Trophoblast cell (in vitro differentiated cells and primary cell): ENCODE results near the gene OR2H1.

Experiments
- DNase-seq, 2 donors: peaks; one replicate each; pipeline ENCODE4 v3.0.0-alpha.2; 2016
- H2AFZ ChIP-seq: 2 replicates; pipeline ENCODE4 v1.6.1; 2013; ENCODE audit warnings: low read length, moderate library complexity, mild to moderate bottlenecking; ENCODE audit not compliant: insufficient read depth, poor library complexity
- H2AK5ac ChIP-seq: 2 replicates; pipeline ENCODE4 v1.6.1; 2013; ENCODE audit warnings: mild to moderate bottlenecking, low read length
- H2BK120ac ChIP-seq: 2 replicates; pipeline ENCODE4 v1.6.1; 2013; ENCODE audit warnings: low read length, mild to moderate bottlenecking, moderate library complexity; ENCODE audit not compliant: insufficient read depth, poor library complexity
- H2BK12ac ChIP-seq: 2 replicates; pipeline ENCODE4 v1.6.1; 2013; ENCODE audit warnings: mild to moderate bottlenecking, low read length, moderate library complexity
- H2BK5ac ChIP-seq: 2 replicates; pipeline ENCODE4 v1.6.1; 2013; ENCODE audit warnings: low read length, low read depth, moderate library complexity, mild to moderate bottlenecking; ENCODE audit not compliant: poor library complexity
- H3K14ac ChIP-seq: 2 replicates; pipeline ENCODE4 v1.6.1; 2013; ENCODE audit warnings: mild to moderate bottlenecking, low read length
- H3K18ac ChIP-seq: 2 replicates; pipeline ENCODE4 v1.6.1; 2013; ENCODE audit warnings: mild to moderate bottlenecking, low read length
- H3K23ac ChIP-seq: 2 replicates; pipeline ENCODE4 v1.6.1; 2013; ENCODE audit warnings: low read length
- H3K27ac ChIP-seq: 2 replicates; pipeline ENCODE4 v1.5.1; 2013; ENCODE audit warnings: low read depth, mild to moderate bottlenecking, inconsistent platforms, low read length, moderate library complexity
- H3K27me3 ChIP-seq: 2 replicates; pipeline ENCODE4 v1.6.1; 2013; ENCODE audit warnings: inconsistent platforms, mild to moderate bottlenecking, low read length, moderate library complexity; ENCODE audit not compliant: insufficient read depth
- H3K36me3 ChIP-seq, 2 experiments: 1 replicate in 1 of 2; 2 replicates in 1 of 2; pipeline ENCODE4 v1.6.1; 2013; ENCODE audit warnings: low read length in 2 of 2, mild to moderate bottlenecking in 2 of 2, moderate library complexity in 1 of 2; ENCODE audit not compliant: insufficient read depth in 2 of 2, control insufficient read depth in 1 of 2
- H3K4ac ChIP-seq: 2 replicates; pipeline ENCODE4 v1.6.1; 2013; ENCODE audit warnings: low read depth, mild to moderate bottlenecking, low read length, moderate library complexity
- H3K4me1 ChIP-seq, 2 experiments: 1 replicate in 1 of 2; 2 replicates in 1 of 2; pipeline ENCODE4 v1.6.1; 2013; ENCODE audit warnings: low read length in 2 of 2, mild to moderate bottlenecking in 2 of 2, moderate library complexity in 1 of 2; ENCODE audit not compliant: insufficient read depth in 2 of 2, control insufficient read depth in 1 of 2
- H3K4me2 ChIP-seq: 2 replicates; pipeline ENCODE4 v1.6.1; 2013; ENCODE audit warnings: inconsistent platforms, mild to moderate bottlenecking, low read length, moderate library complexity
- H3K4me3 ChIP-seq: 2 replicates; pipeline ENCODE4 v1.5.1; 2013; ENCODE audit warnings: mild to moderate bottlenecking, low read depth, low read length, inconsistent platforms
- H3K79me1 ChIP-seq: one replicate; pipeline ENCODE4 v1.6.1; 2013; ENCODE audit warnings: low read length
- H3K79me2 ChIP-seq: 2 replicates; pipeline ENCODE4 v1.6.1; 2013; ENCODE audit warnings: low read length, mild to moderate bottlenecking; ENCODE audit not compliant: control insufficient read depth, insufficient read depth, poor library complexity
- H3K9ac ChIP-seq: 2 replicates; pipeline ENCODE4 v1.6.1; 2013; ENCODE audit warnings: mild to moderate bottlenecking, low read length
- H3K9me3 ChIP-seq: 2 replicates; pipeline ENCODE4 v1.6.1; 2013; ENCODE audit warnings: low read depth, mild to moderate bottlenecking, control low read depth, inconsistent platforms, low read length; ENCODE audit not compliant: insufficient read depth
- H4K12ac ChIP-seq: 2 replicates; pipeline ENCODE4 v1.6.1; 2013; ENCODE audit warnings: low read depth, mild to moderate bottlenecking, low read length, moderate library complexity
- H4K8ac ChIP-seq: 2 replicates; pipeline ENCODE4 v1.6.1; 2013; ENCODE audit warnings: low read depth, mild to moderate bottlenecking, low read length, moderate library complexity
- H4K91ac ChIP-seq: one replicate; pipeline ENCODE4 v1.6.1; 2013; ENCODE audit warnings: low read depth, mild to moderate bottlenecking, low read length, moderate library complexity
- WGBS: extraction: QIAGEN DNeasy Blood & Tissue Kit; methylation state at CpG from one replicate; pipeline ENCODE4 v1.1.7; 2013; ENCODE audit warnings: missing lambda C conversion rate; ENCODE audit not compliant: insufficient read length, insufficient coverage; ENCODE audit errors: extremely low coverage; 5-methylcytosine and 5-hydroxymethylcytosine counted together

The OR2H1 gene

DNA sequence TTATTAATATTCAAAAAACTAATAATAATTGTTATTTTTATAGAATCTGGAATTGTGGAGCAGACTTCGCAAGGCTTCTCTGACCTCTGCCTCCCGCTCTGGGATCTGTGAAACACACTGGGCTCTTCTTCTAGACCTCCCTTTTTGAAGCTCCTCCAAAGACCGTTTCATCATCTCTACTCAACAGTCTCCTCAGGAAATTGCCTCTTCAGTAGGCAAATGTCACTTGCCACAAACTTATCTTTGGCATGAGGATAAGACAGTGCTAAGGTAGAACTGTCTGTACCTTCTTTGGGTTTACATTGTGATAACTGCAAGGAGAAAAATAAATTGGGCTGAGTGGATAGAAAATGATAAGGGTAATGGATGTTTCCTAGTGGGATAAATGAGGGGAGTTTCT, 33.1 kb downstream of the OR2H1 start:
- Histone ChIP-seq H3K27ac (no peak overlapping the region), H2AFZ (no peak overlapping the region), H3K4me1 (no peaks in the 10 kb centered on the region), H4K8ac (no peak overlapping the region), H3K23ac (no peak overlapping the region), H3K9ac (no peak overlapping the region), H3K14ac (no peak overlapping the region), H2AK5ac (no peak overlapping the region), H4K12ac (no peak overlapping the region), H3K27me3 (no peaks in the 10 kb centered on the region), H3K4me2 (no peak overlapping the region), H3K79me1 (no peaks in the 10 kb centered on the region), H2BK12ac (no peak overlapping the region), H3K36me3 (no peaks in the 10 kb centered on the region), H3K9me3 (peaks cover 2% of the 10 kb centered on the region), H3K4ac (no peak overlapping the region), H2BK120ac (no peak overlapping the region), H3K4me3 (no peak overlapping the region), H3K18ac (no peak overlapping the region), H3K79me2 (no peaks in the 10 kb centered on the region), H2BK5ac (no peak overlapping the region), H4K91ac (no peak overlapping the region)
- no peak for DNase-seq
- WGBS, result no CpG with 5 or more reads among the region's 3 CpGs

DNA sequence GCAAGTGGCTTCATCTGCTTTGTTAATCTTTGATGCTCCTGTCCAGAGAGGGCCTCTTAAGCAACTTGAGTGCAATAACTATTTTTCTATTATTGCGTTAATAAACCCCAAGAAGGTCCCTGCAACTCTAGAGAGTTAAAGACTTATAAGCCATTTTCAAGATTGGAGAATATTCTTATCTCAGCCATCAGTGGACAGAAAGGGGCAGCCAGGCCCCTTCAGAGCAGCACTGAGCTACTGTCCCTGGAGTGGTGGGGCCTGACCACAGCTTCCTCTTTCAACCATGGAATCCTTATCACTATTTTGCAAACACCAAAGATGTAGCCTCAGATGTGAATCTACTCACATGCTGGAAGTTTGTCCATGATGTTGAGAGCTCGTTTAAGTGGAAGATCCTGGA, 33.6 kb downstream of the OR2H1 start:
- no peak overlapping the region for H3K4ac ChIP-seq
- no peak overlapping the region for H3K27ac ChIP-seq
- H3K4me2 ChIP-seq, result no peak overlapping the region
- H3K18ac ChIP-seq, result no peak overlapping the region
- no peaks in the 10 kb centered on the region for H3K4me1 ChIP-seq
- no peaks in the 10 kb centered on the region for H3K79me2 ChIP-seq
- no CpG with 5 or more reads among the region's 2 CpGs for WGBS
- no peaks in the 10 kb centered on the region for H3K27me3 ChIP-seq
- no peak overlapping the region for H2AK5ac ChIP-seq
- DNase-seq, result no peak
- H3K36me3 ChIP-seq, result no peaks in the 10 kb centered on the region
- no peak overlapping the region for H2BK5ac ChIP-seq
- peaks cover 2% of the 10 kb centered on the region for H3K9me3 ChIP-seq
- no peak overlapping the region for H2AFZ ChIP-seq
- H2BK12ac ChIP-seq, result no peak overlapping the region
- H3K9ac ChIP-seq, result no peak overlapping the region
- H3K23ac ChIP-seq, result no peak overlapping the region
- no peak overlapping the region for H4K91ac ChIP-seq
- no peak overlapping the region for H2BK120ac ChIP-seq
- no peak overlapping the region for H3K4me3 ChIP-seq
- H4K8ac ChIP-seq, result no peak overlapping the region
- H3K14ac ChIP-seq, result no peak overlapping the region
- no peak overlapping the region for H4K12ac ChIP-seq
- H3K79me1 ChIP-seq, result no peaks in the 10 kb centered on the region

DNA sequence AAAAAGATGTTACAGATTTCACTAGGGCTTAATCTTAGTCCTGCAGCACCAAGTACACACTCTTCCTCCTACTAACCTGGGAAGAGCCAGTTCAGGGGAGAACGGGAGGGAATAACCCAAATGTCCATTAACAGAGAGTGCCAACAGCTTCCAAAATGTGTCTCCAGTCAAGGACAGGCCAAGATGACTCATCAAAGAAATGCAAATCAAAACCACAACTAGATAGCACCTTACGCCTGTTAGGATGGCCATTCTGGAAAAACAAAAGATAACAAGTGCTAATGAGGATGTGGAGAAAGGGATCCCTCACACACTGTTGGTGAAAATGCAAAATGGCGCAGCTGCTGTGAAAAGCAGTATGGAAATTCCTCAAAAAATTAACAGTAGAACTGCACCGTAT, 34.6 kb downstream of the OR2H1 start:
- no CpG with 5 or more reads among the region's 4 CpGs for WGBS
- no peak overlapping the region for H4K12ac ChIP-seq

DNA sequence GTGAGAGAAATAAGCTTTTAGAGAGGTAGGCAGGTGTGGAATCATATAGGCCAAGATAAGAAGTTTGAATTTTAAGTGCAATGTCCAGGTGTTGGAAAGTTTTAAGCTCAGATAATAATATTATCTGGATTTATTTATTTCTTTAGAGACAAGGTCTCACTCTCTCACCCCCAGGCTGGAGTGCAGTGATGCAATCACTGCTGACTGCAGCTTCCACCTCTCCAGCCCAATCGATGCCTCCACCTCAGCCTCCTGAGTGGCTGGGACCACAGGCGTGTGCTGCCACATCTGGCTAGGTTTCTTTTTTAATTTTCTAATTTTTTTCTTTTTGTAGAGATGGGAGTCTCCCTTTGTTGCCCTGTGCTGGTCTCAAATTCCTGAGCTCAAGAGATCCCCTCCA, 36.3 kb downstream of the OR2H1 start:
- Histone ChIP-seq H3K27ac (no peak overlapping the region), H2AK5ac (no peak overlapping the region), H3K9me3 (peaks cover 2% of the 10 kb centered on the region), H2BK5ac (no peak overlapping the region), H3K79me1 (no peaks in the 10 kb centered on the region), H3K18ac (no peak overlapping the region), H2AFZ (no peak overlapping the region), H3K36me3 (no peaks in the 10 kb centered on the region), H3K4ac (no peak overlapping the region), H3K23ac (no peak overlapping the region), H3K9ac (no peak overlapping the region), H3K4me1 (no peaks in the 10 kb centered on the region), H4K8ac (no peak overlapping the region), H3K27me3 (no peaks in the 10 kb centered on the region), H4K91ac (no peak overlapping the region), H3K79me2 (no peaks in the 10 kb centered on the region), H2BK120ac (no peak overlapping the region), H2BK12ac (no peak overlapping the region), H3K4me3 (no peak overlapping the region), H4K12ac (no peak overlapping the region), H3K4me2 (no peak overlapping the region), H3K14ac (no peak overlapping the region)
- WGBS, result no CpG with 5 or more reads among the region's 2 CpGs
- DNase-seq, result no peak

More for the DNA sequence above, 34.6 kb downstream of the OR2H1 start:
- H3K14ac ChIP-seq, result no peak overlapping the region
- no peaks in the 10 kb centered on the region for H3K79me2 ChIP-seq
- H3K4me1 ChIP-seq, result no peaks in the 10 kb centered on the region
- no peak overlapping the region for H3K18ac ChIP-seq
- H2BK12ac ChIP-seq, result no peak overlapping the region
- H3K36me3 ChIP-seq, result no peaks in the 10 kb centered on the region
- no peak overlapping the region for H3K4ac ChIP-seq
- H3K23ac ChIP-seq, result no peak overlapping the region
- H4K8ac ChIP-seq, result no peak overlapping the region
- no peak overlapping the region for H3K4me3 ChIP-seq
- H2AK5ac ChIP-seq, result no peak overlapping the region
- H2AFZ ChIP-seq, result no peak overlapping the region
- no peak overlapping the region for H2BK5ac ChIP-seq
- no peaks in the 10 kb centered on the region for H3K27me3 ChIP-seq
- DNase-seq, result no peak
- no peak overlapping the region for H2BK120ac ChIP-seq
- H3K79me1 ChIP-seq, result no peaks in the 10 kb centered on the region
- H3K27ac ChIP-seq, result no peak overlapping the region
- H3K9me3 ChIP-seq, result peaks cover 2% of the 10 kb centered on the region
- no peak overlapping the region for H3K4me2 ChIP-seq
- H4K91ac ChIP-seq, result no peak overlapping the region
- no peak overlapping the region for H3K9ac ChIP-seq
